Endothelial cell (in vitro differentiated cells): ENCODE measurements around the gene NDUFB1. TPM values are rescaled to one million over a fixed set of nuclear protein-coding genes. Genes with fewer than 3 reads are reported as not detected.

ENCODE experiments used
- DNase-seq: peaks from one replicate; pipeline ENCODE4 v3.0.0; 2021; ENCODE audit warnings: low spot score
- H3K27ac Mint-ChIP-seq: one replicate; pipeline ENCODE4 v1.8.0; 2021; ENCODE audit warnings: mixed read lengths, inconsistent platforms; ENCODE audit not compliant: unreplicated experiment
- H3K27me3 Mint-ChIP-seq: one replicate; pipeline ENCODE4 v1.8.0; 2021; ENCODE audit warnings: mild to moderate bottlenecking, moderate library complexity, mixed read lengths, inconsistent platforms; ENCODE audit not compliant: unreplicated experiment
- H3K36me3 Mint-ChIP-seq: one replicate; pipeline ENCODE4 v1.8.0; 2021; ENCODE audit warnings: mild to moderate bottlenecking, low read depth, mixed read lengths, inconsistent platforms; ENCODE audit not compliant: unreplicated experiment
- H3K4me1 Mint-ChIP-seq: one replicate; pipeline ENCODE4 v1.8.0; 2021; ENCODE audit warnings: mild to moderate bottlenecking, mixed read lengths, inconsistent platforms; ENCODE audit not compliant: unreplicated experiment
- H3K4me3 Mint-ChIP-seq: one replicate; pipeline ENCODE4 v1.8.0; 2021; ENCODE audit warnings: mild to moderate bottlenecking, mixed read lengths, inconsistent platforms; ENCODE audit not compliant: unreplicated experiment
- H3K9me3 Mint-ChIP-seq: one replicate; pipeline ENCODE4 v1.8.0; 2021; ENCODE audit warnings: mixed read lengths, inconsistent platforms; ENCODE audit not compliant: unreplicated experiment
- long read RNA-seq: library from polyadenylated mRNA; unstranded; transcript quantifications from one replicate; pipeline ENCODE4 v2.0.0, GENCODE V29; 2020; ENCODE audit not compliant: unreplicated experiment
- total RNA-seq: library from RNA; stranded (reverse); fragmentation: NEBNext Ultra II Directional; extraction: Animal tissue kit (Norgen Biotek cat#: 25700); gene quantifications from one replicate; pipeline ENCODE4 v1.2.1, GENCODE V29; 2021; ENCODE audit not compliant: unreplicated experiment
- TF ChIP-seq, protein P1 (sequence below): fragments of 200-600 bp; sonication (generic); IDR thresholded peaks from one replicate; pipeline ENCODE4 v1.5.0; 2021; ENCODE audit warnings: antibody characterized with exemption; ENCODE audit not compliant: unreplicated experiment

NDUFB1 gene
- 117 TPM for total RNA-seq
- long read RNA-seq, transcript NDUFB1-201 (3 exons, 528 nt), result major isoform, 34 of 42 reads
- long read RNA-seq, partial matches to known transcripts, result 0 of 42 reads
- long read RNA-seq, other reads (novel, unspliced or antisense), result 4 of 42 reads

DNA sequence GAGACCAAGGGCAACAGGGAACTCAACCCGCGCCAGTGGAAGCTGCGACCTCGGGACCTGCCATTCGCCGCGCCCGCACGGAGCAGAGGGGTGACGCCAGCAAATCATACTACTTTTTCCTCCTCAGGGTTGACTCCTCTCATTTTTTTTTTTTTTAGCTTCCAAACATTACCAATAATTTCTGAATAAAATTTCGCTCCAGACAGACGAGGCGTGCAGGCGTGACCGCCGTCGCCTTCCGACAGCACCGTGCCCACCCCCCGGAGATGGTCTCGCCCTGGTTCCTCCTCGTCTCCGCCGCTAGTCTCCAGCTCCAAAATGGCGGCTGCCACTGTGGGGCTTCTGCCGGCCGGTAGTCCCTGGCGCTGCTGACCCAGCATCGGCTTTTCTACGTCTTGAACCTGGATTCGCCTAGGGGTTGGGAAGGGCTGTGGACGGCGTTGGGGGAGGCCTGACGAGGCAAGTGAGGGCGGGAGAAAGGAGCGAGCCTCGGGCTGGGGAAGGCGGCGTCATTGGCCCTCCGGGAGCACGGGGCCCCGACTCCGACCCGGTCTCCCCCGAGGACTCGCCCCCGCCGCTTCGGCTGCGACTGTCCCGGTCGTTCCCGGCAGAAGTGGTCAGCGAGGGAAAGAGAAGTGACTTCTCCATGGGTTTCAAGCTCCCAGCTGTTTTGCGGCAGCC, at the start of gene NDUFB1, which contains the start of gene CPSF2:
Gene NDUFB1, minus strand, starts transcription at position 37 of the 681 bp plus-strand sequence. CDS start 4,069 bp downstream, outside the sequence.
Gene CPSF2, plus strand, starts transcription at position 300 of the 681 bp plus-strand sequence. CDS start 9,016 bp downstream, outside the sequence.
- TF ChIP-seq, protein P1, sequence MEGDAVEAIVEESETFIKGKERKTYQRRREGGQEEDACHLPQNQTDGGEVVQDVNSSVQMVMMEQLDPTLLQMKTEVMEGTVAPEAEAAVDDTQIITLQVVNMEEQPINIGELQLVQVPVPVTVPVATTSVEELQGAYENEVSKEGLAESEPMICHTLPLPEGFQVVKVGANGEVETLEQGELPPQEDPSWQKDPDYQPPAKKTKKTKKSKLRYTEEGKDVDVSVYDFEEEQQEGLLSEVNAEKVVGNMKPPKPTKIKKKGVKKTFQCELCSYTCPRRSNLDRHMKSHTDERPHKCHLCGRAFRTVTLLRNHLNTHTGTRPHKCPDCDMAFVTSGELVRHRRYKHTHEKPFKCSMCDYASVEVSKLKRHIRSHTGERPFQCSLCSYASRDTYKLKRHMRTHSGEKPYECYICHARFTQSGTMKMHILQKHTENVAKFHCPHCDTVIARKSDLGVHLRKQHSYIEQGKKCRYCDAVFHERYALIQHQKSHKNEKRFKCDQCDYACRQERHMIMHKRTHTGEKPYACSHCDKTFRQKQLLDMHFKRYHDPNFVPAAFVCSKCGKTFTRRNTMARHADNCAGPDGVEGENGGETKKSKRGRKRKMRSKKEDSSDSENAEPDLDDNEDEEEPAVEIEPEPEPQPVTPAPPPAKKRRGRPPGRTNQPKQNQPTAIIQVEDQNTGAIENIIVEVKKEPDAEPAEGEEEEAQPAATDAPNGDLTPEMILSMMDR, result no peak
- Mint-ChIP-seq H3K4me1 (peaks cover 29% of the 10 kb centered on the region), H3K36me3 (peaks cover 5% of the 10 kb centered on the region), H3K9me3 (no peaks in the 10 kb centered on the region), H3K27ac (peak within 1 kb of the TSS; percentile 99), H3K27me3 (peaks cover 14% of the 10 kb centered on the region), H3K4me3 (peak within 1 kb of the TSS; percentile 99)
- DNase-seq, result peak; percentile 78

DNA sequence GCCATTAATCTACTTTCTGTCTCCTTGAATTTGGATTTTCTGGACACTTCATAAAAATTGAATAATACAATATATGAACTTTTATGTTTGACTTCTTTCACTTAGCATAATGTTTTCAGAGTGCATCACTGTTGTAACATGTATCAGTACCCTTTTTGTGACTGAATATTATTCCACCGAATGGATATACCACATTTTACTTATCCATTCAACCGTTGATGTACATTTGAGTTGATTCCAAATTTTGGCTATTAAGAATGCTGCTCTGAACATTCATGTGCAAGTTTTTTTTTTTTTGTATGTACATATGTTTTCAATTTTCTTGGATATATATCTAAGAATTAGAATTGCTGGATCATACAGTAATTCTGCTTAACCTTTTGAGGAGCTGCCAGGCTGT, 43.5 kb upstream of the NDUFB1 start:
- Mint-ChIP-seq H3K27ac (no peak overlapping the region), H3K36me3 (peaks cover 43% of the 10 kb centered on the region), H3K4me1 (no peaks in the 10 kb centered on the region), H3K4me3 (peak overlapping the region; percentile 18), H3K27me3 (no peaks in the 10 kb centered on the region), H3K9me3 (no peaks in the 10 kb centered on the region)
- no peak for DNase-seq
- TF ChIP-seq, protein P1, result no peak

DNA sequence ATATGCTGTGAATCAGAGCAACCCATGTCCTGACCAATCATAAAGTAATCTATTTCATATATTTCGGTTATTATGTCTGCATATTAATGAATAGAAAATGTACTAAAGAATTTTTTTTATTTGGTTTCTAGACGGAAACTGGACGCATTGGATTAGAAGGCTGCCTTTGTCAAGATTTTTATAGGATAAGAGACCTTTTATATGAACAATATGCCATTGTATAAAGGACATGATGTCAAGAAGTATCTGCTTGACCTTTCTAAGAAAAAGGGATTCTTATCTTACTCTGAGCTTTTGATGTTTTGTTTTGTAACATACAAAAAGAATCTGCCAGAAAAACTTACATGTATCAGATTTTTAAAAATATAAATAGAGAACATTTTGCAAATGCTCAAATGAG, 40.0 kb upstream of the NDUFB1 start:
- TF ChIP-seq, protein P1, result no peak
- Mint-ChIP-seq H3K9me3 (no peaks in the 10 kb centered on the region), H3K4me1 (peaks cover 5% of the 10 kb centered on the region), H3K27me3 (no peaks in the 10 kb centered on the region), H3K27ac (no peak overlapping the region), H3K4me3 (no peak overlapping the region), H3K36me3 (peaks cover 54% of the 10 kb centered on the region)
- DNase-seq, result no peak

DNA sequence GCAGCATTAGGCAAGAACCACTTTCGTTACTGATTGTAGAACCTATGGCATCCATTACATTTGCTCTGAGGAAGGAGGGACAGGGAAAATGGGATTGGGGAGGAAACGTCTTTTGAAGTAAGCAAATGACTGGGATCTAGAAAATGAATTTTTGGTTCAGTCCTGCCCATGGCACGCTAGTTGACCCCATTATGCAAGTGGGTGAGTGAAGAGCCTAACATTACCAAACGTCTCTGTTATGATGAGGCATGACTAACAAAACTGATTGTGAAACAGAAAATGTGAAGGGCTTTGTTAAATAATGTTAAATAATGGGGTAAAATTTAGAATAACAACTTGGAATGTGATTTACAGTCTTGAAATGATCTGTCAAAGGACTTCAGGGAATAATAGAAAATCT, 39.1 kb upstream of the NDUFB1 start:
- H3K4me3 Mint-ChIP-seq, result no peak overlapping the region
- peaks cover 51% of the 10 kb centered on the region for H3K36me3 Mint-ChIP-seq
- H3K9me3 Mint-ChIP-seq, result no peaks in the 10 kb centered on the region
- TF ChIP-seq, protein P1, result no peak
- no peaks in the 10 kb centered on the region for H3K27me3 Mint-ChIP-seq
- H3K27ac Mint-ChIP-seq, result no peak overlapping the region
- DNase-seq, result no peak
- H3K4me1 Mint-ChIP-seq, result peaks cover 5% of the 10 kb centered on the region
